ENCODE results near the gene CRKL.
"Not testable (repeated sequence)": the region's sequence is repeated elsewhere in the genome, so short reads cannot be mapped to it uniquely, and the experiment has no call there.

CRKL gene

DNA sequence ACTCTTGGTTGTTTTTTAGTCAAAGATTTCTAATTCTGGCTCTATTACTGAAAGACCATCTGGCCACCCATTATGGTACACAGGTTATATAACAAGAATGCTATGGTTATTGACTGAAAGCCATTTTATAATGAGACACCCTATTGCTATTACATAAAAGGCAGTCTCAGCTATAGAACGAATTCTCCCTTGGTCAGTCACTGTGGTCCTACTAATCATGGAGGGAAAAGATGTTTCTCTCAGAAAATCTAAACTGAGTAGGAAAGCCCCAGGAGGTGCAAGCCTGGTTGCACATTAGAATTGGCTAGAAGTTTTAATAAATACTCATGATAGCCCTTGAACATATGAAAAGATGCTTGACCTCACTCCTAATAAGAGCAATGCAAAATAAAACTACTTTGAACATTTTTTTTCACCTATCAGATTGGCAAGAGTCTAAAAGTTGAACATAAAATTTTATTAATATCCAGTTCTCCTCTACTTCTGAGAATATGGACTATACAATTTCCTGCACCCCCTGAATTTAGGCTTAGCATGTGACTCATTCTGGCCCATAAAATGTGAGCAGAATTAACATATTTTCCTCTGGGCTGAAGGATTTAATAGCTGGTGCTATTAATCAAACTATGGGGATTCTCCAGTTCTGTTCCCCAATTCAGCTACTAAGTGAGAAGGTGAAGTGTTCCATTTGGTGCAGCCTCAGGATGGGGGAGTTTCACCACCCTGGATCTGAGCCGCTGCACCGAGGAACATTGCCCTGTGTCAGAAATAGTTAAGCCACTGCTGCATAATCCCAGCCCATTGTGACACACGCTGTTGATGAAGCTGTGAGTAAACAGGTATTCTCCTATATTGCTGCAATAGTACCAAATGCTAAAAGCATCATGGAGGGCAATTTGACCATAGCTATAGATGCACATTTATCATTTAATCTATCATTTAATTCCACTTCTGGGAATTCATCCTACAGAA is 11.5 kb upstream of the CRKL start:
- Histone ChIP-seq H3K18ac (ENCODE audit: low read length) (peak overlapping the region; percentile 70), H3K36me3 (replicated peaks in 1 of 2; ENCODE audit: control insufficient read depth in 2 of 2, insufficient read depth in 2 of 2, low read length in 2 of 2) (no peaks in the 10 kb centered on the region), H3K14ac (ENCODE audit: low read length) (no peak overlapping the region), H3K27ac (replicated peaks; ENCODE audit: low read length) (no peak overlapping the region), H3K23ac (ENCODE audit: low read depth, low read length, poor library complexity) (no peak overlapping the region), H2BK15ac (ENCODE audit: low read length) (no peak overlapping the region), H3K4me3 (ENCODE audit: low read length in 2 of 2) (no peak overlapping the region), H3K9me3 (replicated peaks in 1 of 2; ENCODE audit: control insufficient read depth in 2 of 2, insufficient read depth in 1 of 2, low read depth in 1 of 2, low read length in 2 of 2) (no peaks in the 10 kb centered on the region), H4K8ac (ENCODE audit: low read depth, low read length) (no peak overlapping the region), H2BK12ac (ENCODE audit: low read length) (no peak overlapping the region), H2BK120ac (ENCODE audit: low read depth, low read length) (no peak overlapping the region), H2BK5ac (ENCODE audit: low read length) (no peak overlapping the region), H3K4me1 (ENCODE audit: control insufficient read depth in 2 of 2, insufficient read depth in 1 of 2, low read depth in 1 of 2, low read length in 2 of 2) (no peaks in the 10 kb centered on the region), H3K4ac (ENCODE audit: low read length) (no peak overlapping the region), H4K91ac (ENCODE audit: low read depth, low read length, poor library complexity) (no peak overlapping the region), H3K9ac (ENCODE audit: low read depth, low read length, poor library complexity) (no peak overlapping the region), H2AK5ac (ENCODE audit: low read depth, low read length) (no peak overlapping the region), H3K79me1 (ENCODE audit: low read depth, low read length) (no peaks in the 10 kb centered on the region), H2AFZ (ENCODE audit: low read length) (no peak overlapping the region), H3K27me3 (ENCODE audit: control insufficient read depth in 3 of 3, insufficient read depth in 3 of 3, low read depth in 1 of 3, low read length in 3 of 3) (peaks cover 0 to 17% (median 0%) of the 10 kb centered on the region in 3 experiments), H3K4me2 (ENCODE audit: insufficient read depth, low read length, poor library complexity, severe bottlenecking) (no peak overlapping the region)
- DNase-seq (ENCODE audit: low spot score): no peak
- no CpG with 5 or more reads among the region's 4 CpGs for WGBS, 2 donors (ENCODE audit: extremely low coverage in 2 of 2, insufficient read length in 2 of 2, insufficient replicate concordance in 1 of 2)

DNA sequence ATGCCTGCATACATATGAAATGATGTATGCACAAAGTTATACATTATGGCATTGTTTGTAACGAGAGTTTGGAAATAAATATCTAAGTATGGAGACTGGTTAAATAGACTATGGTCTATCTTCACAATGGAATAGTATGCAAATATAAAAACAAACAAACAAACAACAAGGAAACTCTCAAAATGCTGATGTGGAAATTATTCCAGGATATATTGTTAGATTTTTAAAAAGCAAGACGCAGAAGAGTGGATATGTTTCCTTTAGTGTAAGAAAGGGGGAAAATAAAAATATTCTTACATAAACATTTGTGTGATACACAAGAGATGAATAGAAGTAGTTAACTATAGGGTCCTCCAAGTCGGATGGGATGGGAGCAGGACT is 10.8 kb upstream of the CRKL start:
- Histone ChIP-seq H2BK5ac (ENCODE audit: low read length) (no peak overlapping the region), H2BK15ac (ENCODE audit: low read length) (no peak overlapping the region), H2BK120ac (ENCODE audit: low read depth, low read length) (no peak overlapping the region), H3K14ac (ENCODE audit: low read length) (no peak overlapping the region), H3K4ac (ENCODE audit: low read length) (no peak overlapping the region), H2AK5ac (ENCODE audit: low read depth, low read length) (no peak overlapping the region), H3K27me3 (ENCODE audit: control insufficient read depth in 3 of 3, insufficient read depth in 3 of 3, low read depth in 1 of 3, low read length in 3 of 3) (peaks cover 0 to 17% (median 0%) of the 10 kb centered on the region in 3 experiments), H3K4me3 (ENCODE audit: low read length in 2 of 2) (no peak overlapping the region), H2AFZ (ENCODE audit: low read length) (no peak overlapping the region), H2BK12ac (ENCODE audit: low read length) (no peak overlapping the region), H3K9me3 (replicated peaks in 1 of 2; ENCODE audit: control insufficient read depth in 2 of 2, insufficient read depth in 1 of 2, low read depth in 1 of 2, low read length in 2 of 2) (no peaks in the 10 kb centered on the region), H3K9ac (ENCODE audit: low read depth, low read length, poor library complexity) (no peak overlapping the region), H3K18ac (ENCODE audit: low read length) (no peak overlapping the region), H3K4me1 (ENCODE audit: control insufficient read depth in 2 of 2, insufficient read depth in 1 of 2, low read depth in 1 of 2, low read length in 2 of 2) (no peaks in the 10 kb centered on the region), H4K91ac (ENCODE audit: low read depth, low read length, poor library complexity) (no peak overlapping the region), H3K4me2 (ENCODE audit: insufficient read depth, low read length, poor library complexity, severe bottlenecking) (no peak overlapping the region), H3K79me1 (ENCODE audit: low read depth, low read length) (no peaks in the 10 kb centered on the region), H3K23ac (ENCODE audit: low read depth, low read length, poor library complexity) (no peak overlapping the region), H4K8ac (ENCODE audit: low read depth, low read length) (no peak overlapping the region), H3K27ac (replicated peaks; ENCODE audit: low read length) (no peak overlapping the region), H3K36me3 (replicated peaks in 1 of 2; ENCODE audit: control insufficient read depth in 2 of 2, insufficient read depth in 2 of 2, low read length in 2 of 2) (no peaks in the 10 kb centered on the region)
- no CpG with 5 or more reads among the region's 3 CpGs for WGBS, 2 donors (ENCODE audit: extremely low coverage in 2 of 2, insufficient read length in 2 of 2, insufficient replicate concordance in 1 of 2)
- DNase-seq (ENCODE audit: low spot score): no peak

DNA sequence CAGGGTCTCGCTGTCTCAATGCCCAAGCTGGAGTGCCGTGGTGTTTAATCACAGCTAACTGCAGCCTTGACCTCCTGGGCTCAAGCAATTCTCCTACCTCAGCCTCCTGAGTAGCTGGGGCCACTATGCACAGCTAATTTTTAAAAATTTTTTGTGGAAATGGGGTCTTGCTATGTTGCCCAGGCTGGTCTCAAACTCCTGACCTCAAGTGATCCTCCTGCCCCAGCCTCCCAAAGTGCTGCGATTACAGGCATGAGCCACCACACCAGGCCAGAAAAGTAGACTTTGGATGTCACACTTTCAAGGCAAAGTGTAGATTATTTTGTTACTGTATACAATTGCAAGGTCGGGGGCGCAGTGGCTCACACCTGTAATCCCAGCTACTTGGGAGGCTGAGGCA is 8.5 kb upstream of the CRKL start:
- H3K23ac ChIP-seq (ENCODE audit: low read depth, low read length, poor library complexity); H3K9ac ChIP-seq (ENCODE audit: low read depth, low read length, poor library complexity); H3K14ac ChIP-seq (ENCODE audit: low read length); H4K91ac ChIP-seq (ENCODE audit: low read depth, low read length, poor library complexity); H3K18ac ChIP-seq (ENCODE audit: low read length); H4K8ac ChIP-seq (ENCODE audit: low read depth, low read length); H2AFZ ChIP-seq (ENCODE audit: low read length); H2BK15ac ChIP-seq (ENCODE audit: low read length); H3K4me3 ChIP-seq (ENCODE audit: low read length in 2 of 2); H3K4me1 ChIP-seq (ENCODE audit: control insufficient read depth in 2 of 2, insufficient read depth in 1 of 2, low read depth in 1 of 2, low read length in 2 of 2); H2BK12ac ChIP-seq (ENCODE audit: low read length); H3K4me2 ChIP-seq (ENCODE audit: insufficient read depth, low read length, poor library complexity, severe bottlenecking); H2BK5ac ChIP-seq (ENCODE audit: low read length); DNase-seq (ENCODE audit: low spot score); H2AK5ac ChIP-seq (ENCODE audit: low read depth, low read length); H3K4ac ChIP-seq (ENCODE audit: low read length); H3K27ac ChIP-seq (replicated peaks; ENCODE audit: low read length); H3K9me3 ChIP-seq (replicated peaks in 1 of 2; ENCODE audit: control insufficient read depth in 2 of 2, insufficient read depth in 1 of 2, low read depth in 1 of 2, low read length in 2 of 2); H3K79me1 ChIP-seq (ENCODE audit: low read depth, low read length); H2BK120ac ChIP-seq (ENCODE audit: low read depth, low read length); H3K36me3 ChIP-seq (replicated peaks in 1 of 2; ENCODE audit: control insufficient read depth in 2 of 2, insufficient read depth in 2 of 2, low read length in 2 of 2): not testable (repeated sequence)
- H3K27me3 ChIP-seq (ENCODE audit: control insufficient read depth in 3 of 3, insufficient read depth in 3 of 3, low read depth in 1 of 3, low read length in 3 of 3): peaks cover 0 to 13% (median 0%) of the 10 kb centered on the region in 3 experiments
- no CpG with 5 or more reads among the region's 5 CpGs for WGBS, 2 donors (ENCODE audit: extremely low coverage in 2 of 2, insufficient read length in 2 of 2, insufficient replicate concordance in 1 of 2)

DNA sequence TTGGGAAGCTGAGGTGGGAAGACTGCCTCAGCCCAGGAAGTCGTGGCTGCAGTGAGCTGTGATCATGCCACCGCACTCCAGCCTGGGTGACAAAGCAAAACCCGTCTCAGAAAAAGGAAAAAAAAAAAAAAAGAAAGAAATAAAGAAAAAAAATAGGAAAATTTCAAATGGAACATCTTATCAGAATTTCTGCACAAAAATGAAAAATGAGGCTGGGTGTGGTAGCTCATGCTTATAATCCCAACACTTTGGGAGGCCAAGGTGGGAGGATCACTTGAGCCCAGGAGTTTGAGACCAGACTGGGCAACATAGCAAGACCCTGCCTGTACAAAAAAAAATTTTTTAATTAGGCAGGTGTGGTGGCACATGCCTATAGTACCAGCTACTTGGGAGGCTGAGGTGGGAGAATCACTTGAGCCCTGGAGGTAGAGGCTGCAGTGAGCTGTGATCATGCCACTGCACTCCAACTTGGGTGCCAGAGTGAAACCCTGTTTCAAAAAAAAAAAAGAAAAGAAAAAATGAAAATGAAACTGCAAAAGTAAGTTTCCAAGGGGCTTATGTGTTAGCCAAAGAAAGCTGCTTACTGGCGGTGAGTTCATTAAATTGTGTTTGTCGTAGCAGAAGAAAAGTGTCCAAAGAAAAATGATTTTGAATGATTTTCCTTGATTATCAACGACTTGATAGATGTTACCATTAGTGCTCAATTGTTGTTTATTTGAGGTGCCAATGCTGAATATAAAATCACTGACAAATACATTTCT is 7.5 kb upstream of the CRKL start:
- H2AFZ ChIP-seq (ENCODE audit: low read length): no peak overlapping the region
- no peak overlapping the region for H4K8ac ChIP-seq (ENCODE audit: low read depth, low read length)
- H3K9me3 ChIP-seq (replicated peaks in 1 of 2; ENCODE audit: control insufficient read depth in 2 of 2, insufficient read depth in 1 of 2, low read depth in 1 of 2, low read length in 2 of 2): no peaks in the 10 kb centered on the region
- no peak overlapping the region for H4K91ac ChIP-seq (ENCODE audit: low read depth, low read length, poor library complexity)
- H2BK5ac ChIP-seq (ENCODE audit: low read length): no peak overlapping the region
- no CpG with 5 or more reads among the region's 6 CpGs for WGBS, 2 donors (ENCODE audit: extremely low coverage in 2 of 2, insufficient read length in 2 of 2, insufficient replicate concordance in 1 of 2)
- H3K9ac ChIP-seq (ENCODE audit: low read depth, low read length, poor library complexity): no peak overlapping the region
- H2BK12ac ChIP-seq (ENCODE audit: low read length): no peak overlapping the region
- no peak overlapping the region for H3K14ac ChIP-seq (ENCODE audit: low read length)
- no peak overlapping the region for H3K4ac ChIP-seq (ENCODE audit: low read length)
- H3K27ac ChIP-seq (replicated peaks; ENCODE audit: low read length): no peak overlapping the region
- H3K23ac ChIP-seq (ENCODE audit: low read depth, low read length, poor library complexity): no peak overlapping the region
- no peak overlapping the region for H3K4me2 ChIP-seq (ENCODE audit: insufficient read depth, low read length, poor library complexity, severe bottlenecking)
- H2BK120ac ChIP-seq (ENCODE audit: low read depth, low read length): no peak overlapping the region
- no peak overlapping the region for H2AK5ac ChIP-seq (ENCODE audit: low read depth, low read length)
- no peak for DNase-seq (ENCODE audit: low spot score)
- no peak overlapping the region for H3K4me3 ChIP-seq (ENCODE audit: low read length in 2 of 2)
- no peak overlapping the region for H3K18ac ChIP-seq (ENCODE audit: low read length)
- no peaks in the 10 kb centered on the region for H3K79me1 ChIP-seq (ENCODE audit: low read depth, low read length)
- peaks cover 0 to 13% (median 0%) of the 10 kb centered on the region in 3 experiments for H3K27me3 ChIP-seq (ENCODE audit: control insufficient read depth in 3 of 3, insufficient read depth in 3 of 3, low read depth in 1 of 3, low read length in 3 of 3)
- no peaks in the 10 kb centered on the region for H3K4me1 ChIP-seq (ENCODE audit: control insufficient read depth in 2 of 2, insufficient read depth in 1 of 2, low read depth in 1 of 2, low read length in 2 of 2)
- H3K36me3 ChIP-seq (replicated peaks in 1 of 2; ENCODE audit: control insufficient read depth in 2 of 2, insufficient read depth in 2 of 2, low read length in 2 of 2): no peaks in the 10 kb centered on the region
- H2BK15ac ChIP-seq (ENCODE audit: low read length): no peak overlapping the region
